ENCODE data around the gene ZSWIM5. TPM values are rescaled to one million over a fixed set of nuclear protein-coding genes. Genes with fewer than 3 reads are reported as not detected.

ZSWIM5 gene
- total and polyA plus RNA-seq, 2 of the 8 experiments (the other 6 are each of a cell fraction or from before 2014, with no cell fraction given): 2.5 to 3.9 TPM

DNA sequence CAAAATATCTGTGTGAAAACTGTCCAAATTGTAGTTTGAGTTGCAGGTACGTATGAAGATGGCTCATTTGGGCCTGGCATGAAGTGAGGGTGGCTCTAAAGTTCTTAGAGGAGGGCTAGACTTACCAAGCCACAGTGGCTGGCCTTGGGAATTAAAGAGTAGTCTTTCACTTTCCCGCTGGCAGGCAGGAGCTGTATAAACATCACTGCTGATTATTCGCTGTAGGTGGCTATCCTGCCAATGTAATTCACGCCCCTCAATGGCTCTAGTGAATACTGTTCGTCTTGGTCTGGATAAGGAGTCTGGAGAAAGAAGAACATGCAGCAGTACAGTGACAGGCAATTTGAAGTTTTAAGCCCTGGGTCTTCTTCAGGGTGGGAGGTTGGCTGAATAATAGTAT is 163.3 kb downstream of the ZSWIM5 start (continued):
- TF ChIP-seq, protein P1, sequence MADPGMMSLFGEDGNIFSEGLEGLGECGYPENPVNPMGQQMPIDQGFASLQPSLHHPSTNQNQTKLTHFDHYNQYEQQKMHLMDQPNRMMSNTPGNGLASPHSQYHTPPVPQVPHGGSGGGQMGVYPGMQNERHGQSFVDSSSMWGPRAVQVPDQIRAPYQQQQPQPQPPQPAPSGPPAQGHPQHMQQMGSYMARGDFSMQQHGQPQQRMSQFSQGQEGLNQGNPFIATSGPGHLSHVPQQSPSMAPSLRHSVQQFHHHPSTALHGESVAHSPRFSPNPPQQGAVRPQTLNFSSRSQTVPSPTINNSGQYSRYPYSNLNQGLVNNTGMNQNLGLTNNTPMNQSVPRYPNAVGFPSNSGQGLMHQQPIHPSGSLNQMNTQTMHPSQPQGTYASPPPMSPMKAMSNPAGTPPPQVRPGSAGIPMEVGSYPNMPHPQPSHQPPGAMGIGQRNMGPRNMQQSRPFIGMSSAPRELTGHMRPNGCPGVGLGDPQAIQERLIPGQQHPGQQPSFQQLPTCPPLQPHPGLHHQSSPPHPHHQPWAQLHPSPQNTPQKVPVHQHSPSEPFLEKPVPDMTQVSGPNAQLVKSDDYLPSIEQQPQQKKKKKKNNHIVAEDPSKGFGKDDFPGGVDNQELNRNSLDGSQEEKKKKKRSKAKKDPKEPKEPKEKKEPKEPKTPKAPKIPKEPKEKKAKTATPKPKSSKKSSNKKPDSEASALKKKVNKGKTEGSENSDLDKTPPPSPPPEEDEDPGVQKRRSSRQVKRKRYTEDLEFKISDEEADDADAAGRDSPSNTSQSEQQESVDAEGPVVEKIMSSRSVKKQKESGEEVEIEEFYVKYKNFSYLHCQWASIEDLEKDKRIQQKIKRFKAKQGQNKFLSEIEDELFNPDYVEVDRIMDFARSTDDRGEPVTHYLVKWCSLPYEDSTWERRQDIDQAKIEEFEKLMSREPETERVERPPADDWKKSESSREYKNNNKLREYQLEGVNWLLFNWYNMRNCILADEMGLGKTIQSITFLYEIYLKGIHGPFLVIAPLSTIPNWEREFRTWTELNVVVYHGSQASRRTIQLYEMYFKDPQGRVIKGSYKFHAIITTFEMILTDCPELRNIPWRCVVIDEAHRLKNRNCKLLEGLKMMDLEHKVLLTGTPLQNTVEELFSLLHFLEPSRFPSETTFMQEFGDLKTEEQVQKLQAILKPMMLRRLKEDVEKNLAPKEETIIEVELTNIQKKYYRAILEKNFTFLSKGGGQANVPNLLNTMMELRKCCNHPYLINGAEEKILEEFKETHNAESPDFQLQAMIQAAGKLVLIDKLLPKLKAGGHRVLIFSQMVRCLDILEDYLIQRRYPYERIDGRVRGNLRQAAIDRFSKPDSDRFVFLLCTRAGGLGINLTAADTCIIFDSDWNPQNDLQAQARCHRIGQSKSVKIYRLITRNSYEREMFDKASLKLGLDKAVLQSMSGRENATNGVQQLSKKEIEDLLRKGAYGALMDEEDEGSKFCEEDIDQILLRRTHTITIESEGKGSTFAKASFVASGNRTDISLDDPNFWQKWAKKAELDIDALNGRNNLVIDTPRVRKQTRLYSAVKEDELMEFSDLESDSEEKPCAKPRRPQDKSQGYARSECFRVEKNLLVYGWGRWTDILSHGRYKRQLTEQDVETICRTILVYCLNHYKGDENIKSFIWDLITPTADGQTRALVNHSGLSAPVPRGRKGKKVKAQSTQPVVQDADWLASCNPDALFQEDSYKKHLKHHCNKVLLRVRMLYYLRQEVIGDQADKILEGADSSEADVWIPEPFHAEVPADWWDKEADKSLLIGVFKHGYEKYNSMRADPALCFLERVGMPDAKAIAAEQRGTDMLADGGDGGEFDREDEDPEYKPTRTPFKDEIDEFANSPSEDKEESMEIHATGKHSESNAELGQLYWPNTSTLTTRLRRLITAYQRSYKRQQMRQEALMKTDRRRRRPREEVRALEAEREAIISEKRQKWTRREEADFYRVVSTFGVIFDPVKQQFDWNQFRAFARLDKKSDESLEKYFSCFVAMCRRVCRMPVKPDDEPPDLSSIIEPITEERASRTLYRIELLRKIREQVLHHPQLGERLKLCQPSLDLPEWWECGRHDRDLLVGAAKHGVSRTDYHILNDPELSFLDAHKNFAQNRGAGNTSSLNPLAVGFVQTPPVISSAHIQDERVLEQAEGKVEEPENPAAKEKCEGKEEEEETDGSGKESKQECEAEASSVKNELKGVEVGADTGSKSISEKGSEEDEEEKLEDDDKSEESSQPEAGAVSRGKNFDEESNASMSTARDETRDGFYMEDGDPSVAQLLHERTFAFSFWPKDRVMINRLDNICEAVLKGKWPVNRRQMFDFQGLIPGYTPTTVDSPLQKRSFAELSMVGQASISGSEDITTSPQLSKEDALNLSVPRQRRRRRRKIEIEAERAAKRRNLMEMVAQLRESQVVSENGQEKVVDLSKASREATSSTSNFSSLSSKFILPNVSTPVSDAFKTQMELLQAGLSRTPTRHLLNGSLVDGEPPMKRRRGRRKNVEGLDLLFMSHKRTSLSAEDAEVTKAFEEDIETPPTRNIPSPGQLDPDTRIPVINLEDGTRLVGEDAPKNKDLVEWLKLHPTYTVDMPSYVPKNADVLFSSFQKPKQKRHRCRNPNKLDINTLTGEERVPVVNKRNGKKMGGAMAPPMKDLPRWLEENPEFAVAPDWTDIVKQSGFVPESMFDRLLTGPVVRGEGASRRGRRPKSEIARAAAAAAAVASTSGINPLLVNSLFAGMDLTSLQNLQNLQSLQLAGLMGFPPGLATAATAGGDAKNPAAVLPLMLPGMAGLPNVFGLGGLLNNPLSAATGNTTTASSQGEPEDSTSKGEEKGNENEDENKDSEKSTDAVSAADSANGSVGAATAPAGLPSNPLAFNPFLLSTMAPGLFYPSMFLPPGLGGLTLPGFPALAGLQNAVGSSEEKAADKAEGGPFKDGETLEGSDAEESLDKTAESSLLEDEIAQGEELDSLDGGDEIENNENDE (IDR thresholded peaks at IDR 0.05; ENCODE audit: insufficient replicate concordance, low read length): no peak
- TF ChIP-seq TAF1 (IDR thresholded peaks at IDR 0.05; ENCODE audit: low read depth, low read length) (no peak), BRCA1 (IDR thresholded peaks at IDR 0.05; ENCODE audit: low read depth, low read length) (no peak), JUND (IDR thresholded peaks at IDR 0.05; ENCODE audit: low read length) (no peak), HDAC6 (IDR thresholded peaks at IDR 0.05; ENCODE audit: low read depth, low read length) (no peak), POU5F1 (IDR thresholded peaks at IDR 0.05; ENCODE audit: low read depth, low read length) (no peak), FOSL1 (IDR thresholded peaks at IDR 0.05; ENCODE audit: insufficient read depth, low read depth, low read length) (no peak), RFX5 (IDR thresholded peaks at IDR 0.05; ENCODE audit: borderline replicate concordance, low read depth, low read length) (no peak), BACH1 (IDR thresholded peaks at IDR 0.05; ENCODE audit: low read length) (no peak)
